Fibroblast of lung (primary cell): Measurements from ENCODE around the gene TRIM8. TPM values are rescaled to one million over a fixed set of nuclear protein-coding genes. Genes with fewer than 3 reads are reported as not detected.

Experiments
- DNase-seq, 2 donors: peaks; one replicate each; pipeline versions ENCODE4 v3.0.0 to v3.0.0-alpha.2; 2010; ENCODE audit warnings: low read depth in 2 of 2
- H2AFZ ChIP-seq: 2 replicates; pipeline ENCODE4 v1.5.1; 2012; ENCODE audit warnings: low read length, control low read depth, inconsistent platforms
- H3K27ac ChIP-seq: 2 replicates; pipeline ENCODE4 v1.5.1; 2011; ENCODE audit warnings: low read length, control low read depth; ENCODE audit not compliant: insufficient read depth
- H3K27me3 ChIP-seq: 2 replicates; pipeline ENCODE4 v1.5.1; 2011; ENCODE audit warnings: mild to moderate bottlenecking, low read length; ENCODE audit not compliant: control insufficient read depth, insufficient read depth
- H3K36me3 ChIP-seq: 2 replicates; pipeline ENCODE4 v1.5.1; 2011; ENCODE audit warnings: low read length; ENCODE audit not compliant: control insufficient read depth, insufficient read depth
- H3K4me1 ChIP-seq: 2 replicates; pipeline ENCODE4 v1.5.1; 2011; ENCODE audit warnings: low read length; ENCODE audit not compliant: control insufficient read depth, insufficient read depth; ENCODE audit errors: extremely low read depth
- H3K4me2 ChIP-seq: 2 replicates; pipeline ENCODE4 v1.5.1; 2011; ENCODE audit warnings: low read length, control low read depth; ENCODE audit not compliant: insufficient read depth; ENCODE audit errors: extremely low read depth
- H3K4me3 ChIP-seq, 4 experiments: fragments of 200-600 bp in 1 of 4; sonication (generic) in 1 of 4; replicated peaks in 1 of 4; 2 replicates each; pipeline ENCODE4 v1.5.1; 2011 to 2016; ENCODE audit warnings: low read length in 4 of 4, low read depth in 3 of 4, mild to moderate bottlenecking in 3 of 4, control low read depth in 2 of 4, inconsistent platforms in 1 of 4, mixed read lengths in 1 of 4; ENCODE audit not compliant: insufficient read depth in 1 of 4; ENCODE audit errors: control extremely low read depth in 1 of 4
- H3K79me2 ChIP-seq: 2 replicates; pipeline ENCODE4 v1.5.1; 2012; ENCODE audit warnings: mild to moderate bottlenecking, low read length, inconsistent platforms; ENCODE audit not compliant: control insufficient read depth, insufficient read depth
- H3K9ac ChIP-seq: 2 replicates; pipeline ENCODE4 v1.5.1; 2011; ENCODE audit warnings: mild to moderate bottlenecking, low read length, control low read depth; ENCODE audit not compliant: insufficient read depth
- H3K9me3 ChIP-seq: 2 replicates; pipeline ENCODE4 v1.5.1; 2012; ENCODE audit warnings: low read depth, low read length; ENCODE audit not compliant: control insufficient read depth, insufficient read depth
- H4K20me1 ChIP-seq: 2 replicates; pipeline ENCODE4 v1.5.1; 2011; ENCODE audit warnings: low read length; ENCODE audit not compliant: control insufficient read depth, insufficient read depth; ENCODE audit errors: extremely low read depth
- CTCF ChIP-seq, 2 donors: IDR thresholded peaks in 1 of 2; conservative IDR thresholded peaks in 1 of 2; 1 replicate in 1 of 2; 2 replicates in 1 of 2; pipeline ENCODE4 v1.5.1; 2011 to 2012; ENCODE audit warnings: low read length in 2 of 2, control low read depth in 1 of 2, inconsistent platforms in 1 of 2, low read depth in 1 of 2, mild to moderate bottlenecking in 1 of 2
- EZH2 ChIP-seq: IDR thresholded peaks from 2 replicates; pipeline ENCODE4 v1.5.1; 2012; ENCODE audit warnings: low read length, control low read depth, mild to moderate bottlenecking; ENCODE audit errors: missing control alignments
- polyA plus RNA-seq, 2 donors: library from polyadenylated mRNA; depleted of rRNA in 1 of 2; stranded (reverse) in 1 of 2; unstranded in 1 of 2; fragments of >200 nt; gene quantifications; 2 replicates each; pipeline ENCODE4 v1.2.1, GENCODE V29; 2011 to 2012; ENCODE audit warnings: missing spikeins in 1 of 2
- total RNA-seq: library from RNA; depleted of rRNA; stranded (reverse); fragments of >200 nt; gene quantifications from 2 replicates; pipeline ENCODE4 v1.2.1, GENCODE V29; 2014

The TRIM8 gene
- total and polyA plus RNA-seq, 2 donors (not counting 1 experiment from before 2014, with no cell fraction given), result 93.2 to 143 TPM

- no peak for TF ChIP-seq CTCF (conservative IDR thresholded peaks at IDR 0.05 in 1 of 2, IDR thresholded peaks at IDR 0.05 in 1 of 2; ENCODE audit: low read depth in 1 of 2, low read length in 2 of 2)
- no peak for TF ChIP-seq EZH2
- peaks cover 23% of the 10 kb centered on the region for H3K36me3 ChIP-seq
- H4K20me1 ChIP-seq, result peaks cover 1% of the 10 kb centered on the region
Observed at GRCh38 chr10:102653060-102653459, 8.8 kb downstream of the TRIM8 start.

GRCh38 chr10:102654566-102654965, 10.3 kb downstream of the TRIM8 start:
- no peak for TF ChIP-seq CTCF (conservative IDR thresholded peaks at IDR 0.05 in 1 of 2, IDR thresholded peaks at IDR 0.05 in 1 of 2; ENCODE audit: low read depth in 1 of 2, low read length in 2 of 2)
- no peak for TF ChIP-seq EZH2
- peaks cover 24% of the 10 kb centered on the region for H3K36me3 ChIP-seq
- H3K79me2 ChIP-seq, result peaks cover 56% of the 10 kb centered on the region
- no peak overlapping the region for H3K27ac ChIP-seq
- no peaks in the 10 kb centered on the region for H3K27me3 ChIP-seq
- no peaks in the 10 kb centered on the region for H3K9me3 ChIP-seq
- DNase-seq, result no peak
- no peaks in the 10 kb centered on the region for H4K20me1 ChIP-seq
- no peak overlapping the region for H3K4me2 ChIP-seq
- H3K4me3 ChIP-seq, result no peak overlapping the region
- no peak overlapping the region for H3K9ac ChIP-seq
- peaks cover 12% of the 10 kb centered on the region for H3K4me1 ChIP-seq
- no peak overlapping the region for H2AFZ ChIP-seq

More at GRCh38 chr10:102653060-102653459, 8.8 kb downstream of the TRIM8 start:
- Histone ChIP-seq H3K4me3 (no peak overlapping the region), H2AFZ (no peak overlapping the region), H3K79me2 (peaks cover 72% of the 10 kb centered on the region), H3K9ac (no peak overlapping the region), H3K9me3 (no peaks in the 10 kb centered on the region), H3K27me3 (no peaks in the 10 kb centered on the region), H3K27ac (no peak overlapping the region), H3K4me2 (no peak overlapping the region), H3K4me1 (peaks cover 25% of the 10 kb centered on the region)
- no peak for DNase-seq

GRCh38 chr10:102654969-102655368, 10.7 kb downstream of the TRIM8 start:
- Histone ChIP-seq H3K79me2 (peaks cover 52% of the 10 kb centered on the region), H3K9me3 (no peaks in the 10 kb centered on the region), H3K4me1 (peaks cover 8% of the 10 kb centered on the region), H3K9ac (no peak overlapping the region), H3K36me3 (peaks cover 24% of the 10 kb centered on the region), H3K4me3 (no peak overlapping the region), H3K27me3 (no peaks in the 10 kb centered on the region), H2AFZ (no peak overlapping the region), H4K20me1 (no peaks in the 10 kb centered on the region), H3K4me2 (no peak overlapping the region), H3K27ac (no peak overlapping the region)
- DNase-seq, result no peak
- no peak for TF ChIP-seq CTCF (conservative IDR thresholded peaks at IDR 0.05 in 1 of 2, IDR thresholded peaks at IDR 0.05 in 1 of 2; ENCODE audit: low read depth in 1 of 2, low read length in 2 of 2)
- no peak for TF ChIP-seq EZH2
